H1 (cell line): Measurements from ENCODE around the gene FAS. TPM values are rescaled to one million over a fixed set of nuclear protein-coding genes. Genes with fewer than 3 reads are reported as not detected.

ENCODE experiments used
- CTCF ChIA-PET: fragments of 300-600 bp; sonication (Branson Sonifier 250); formaldehyde crosslinking; loops from one replicate; lab custom pipeline; 2021; ENCODE audit not compliant: partially characterized antibody; lab: Charles Lee
- POLR2A ChIA-PET: fragments of 300-600 bp; sonication (Branson Sonifier 250); formaldehyde crosslinking; loops from one replicate; lab custom pipeline; 2021; ENCODE audit warnings: inconsistent platforms; ENCODE audit not compliant: partially characterized antibody; lab: Charles Lee
- DNase-seq, 2 experiments: peaks; one replicate each; pipeline versions ENCODE4 v3.0.0 to v3.0.0-alpha.2; 2010 to 2022; ENCODE audit warnings: low spot score in 2 of 2, low read depth in 1 of 2, mixed read lengths in 1 of 2
- FAIRE-seq: peaks from 2 replicates; lab custom pipeline; 2011; peaks lifted over from hg19 to GRCh38; lab: Jason Lieb, UNC
- H2AFZ ChIP-seq: 2 replicates; pipeline ENCODE4 v1.8.1; 2012; ENCODE audit warnings: low read length, inconsistent platforms
- H2AK5ac ChIP-seq: 2 replicates; pipeline ENCODE4 v1.6.1; 2013; ENCODE audit warnings: low read depth, low read length
- H2BK120ac ChIP-seq: replicated peaks from 2 replicates; pipeline ENCODE3; 2013; ENCODE audit warnings: low read depth, low read length, inconsistent platforms
- H2BK12ac ChIP-seq: 2 replicates; pipeline ENCODE4 v1.6.1; 2013; ENCODE audit warnings: low read depth, low read length
- H2BK15ac ChIP-seq: 2 replicates; pipeline ENCODE4 v1.6.1; 2013; ENCODE audit warnings: low read length
- H2BK20ac ChIP-seq: 2 replicates; pipeline ENCODE4 v1.6.1; 2013; ENCODE audit warnings: low read length
- H2BK5ac ChIP-seq: 2 replicates; pipeline ENCODE4 v1.6.1; 2013; ENCODE audit warnings: low read depth, low read length
- H3K14ac ChIP-seq: 2 replicates; pipeline ENCODE4 v1.6.1; 2013; ENCODE audit warnings: inconsistent platforms; ENCODE audit not compliant: insufficient read length
- H3K18ac ChIP-seq: 2 replicates; pipeline ENCODE4 v1.6.1; 2013; ENCODE audit warnings: low read length; ENCODE audit errors: extremely low read depth
- H3K23ac ChIP-seq: 2 replicates; pipeline ENCODE4 v1.6.1; 2013; ENCODE audit warnings: inconsistent platforms; ENCODE audit not compliant: insufficient read length
- H3K23me2 ChIP-seq: 2 replicates; pipeline ENCODE4 v1.6.1; 2013; ENCODE audit warnings: low read depth, low read length
- H3K27ac ChIP-seq: 2 replicates; pipeline ENCODE4 v1.6.1; 2011; ENCODE audit warnings: low read depth, low read length, inconsistent platforms
- H3K27me3 ChIP-seq, 4 experiments: replicated peaks in 1 of 4; 1 replicate in 1 of 4; 2 replicates in 3 of 4; pipeline versions ENCODE4 v1.6.1 to v1.8.1; 2011 to 2013; ENCODE audit warnings: low read length in 3 of 4, mild to moderate bottlenecking in 3 of 4, inconsistent platforms in 2 of 4, mixed read lengths in 2 of 4, moderate library complexity in 1 of 4; ENCODE audit not compliant: control insufficient read depth in 3 of 4, insufficient read depth in 3 of 4; ENCODE audit errors: extremely low read depth in 1 of 4
- H3K36me3 ChIP-seq, 4 experiments: 2 replicates each; pipeline versions ENCODE4 v1.6.1 to v1.8.1; 2011 to 2013; ENCODE audit warnings: mild to moderate bottlenecking in 4 of 4, low read length in 3 of 4, moderate library complexity in 2 of 4, control low read depth in 1 of 4, inconsistent platforms in 1 of 4; ENCODE audit not compliant: insufficient read depth in 4 of 4, control insufficient read depth in 2 of 4
- H3K4ac ChIP-seq: replicated peaks from 2 replicates; pipeline ENCODE3; 2013; ENCODE audit warnings: low read length, low read depth, mixed read lengths, inconsistent platforms; ENCODE audit not compliant: insufficient read length
- H3K4me1 ChIP-seq, 4 experiments: replicated peaks in 1 of 4; 1 replicate in 1 of 4; 2 replicates in 3 of 4; pipeline versions ENCODE4 v1.6.1 to v1.8.1; 2011 to 2013; ENCODE audit warnings: low read length in 3 of 4, inconsistent platforms in 2 of 4, mixed read lengths in 1 of 4; ENCODE audit not compliant: insufficient read depth in 4 of 4, control insufficient read depth in 3 of 4
- H3K4me2 ChIP-seq, 2 experiments: 2 replicates each; pipeline versions ENCODE4 v1.6.1 to v1.8.1; 2011 to 2013; ENCODE audit warnings: low read depth in 2 of 2, low read length in 2 of 2, control low read depth in 1 of 2, inconsistent platforms in 1 of 2, mild to moderate bottlenecking in 1 of 2; ENCODE audit not compliant: insufficient read depth in 1 of 2
- H3K4me3 ChIP-seq, 4 experiments: fragments of 200-600, 300-600 bp in 1 of 4; sonication (generic), shearing (Covaris generic), sonication (Bioruptor Twin) in 1 of 4; 2 replicates each; pipeline versions ENCODE4 v1.5.1 to v1.8.1; 2011 to 2016; ENCODE audit warnings: low read length in 4 of 4, low read depth in 3 of 4, control low read depth in 2 of 4, inconsistent platforms in 2 of 4, mild to moderate bottlenecking in 2 of 4, mixed read lengths in 1 of 4, moderate library complexity in 1 of 4; ENCODE audit not compliant: insufficient read depth in 2 of 4; ENCODE audit errors: extremely low read depth in 1 of 4
- H3K56ac ChIP-seq: replicated peaks from 2 replicates; pipeline ENCODE3; 2013; ENCODE audit warnings: low read depth, mild to moderate bottlenecking, mixed read lengths, low read length, inconsistent platforms; ENCODE audit not compliant: insufficient read length
- H3K79me1 ChIP-seq: 2 replicates; pipeline ENCODE4 v1.6.1; 2013; ENCODE audit warnings: low read depth, low read length, control low read depth
- H3K79me2 ChIP-seq, 2 experiments: 2 replicates each; pipeline versions ENCODE4 v1.6.1 to v1.8.1; 2012 to 2013; ENCODE audit warnings: low read length in 2 of 2, mild to moderate bottlenecking in 2 of 2, inconsistent platforms in 1 of 2; ENCODE audit not compliant: insufficient read depth in 2 of 2, control insufficient read depth in 1 of 2
- H3K9ac ChIP-seq, 4 experiments: replicated peaks in 1 of 4; 1 replicate in 1 of 4; 2 replicates in 3 of 4; pipeline versions ENCODE4 v1.6.1 to v1.8.1; 2011 to 2013; ENCODE audit warnings: low read depth in 3 of 4, low read length in 3 of 4, control low read depth in 2 of 4, mild to moderate bottlenecking in 2 of 4, moderate library complexity in 2 of 4, inconsistent platforms in 1 of 4; ENCODE audit errors: extremely low read depth in 1 of 4
- H3K9me3 ChIP-seq, 2 experiments: 2 replicates each; pipeline versions ENCODE4 v1.6.1 to v1.8.1; 2012 to 2013; ENCODE audit warnings: mild to moderate bottlenecking in 2 of 2, moderate library complexity in 2 of 2, control low read depth in 1 of 2, inconsistent platforms in 1 of 2, low read depth in 1 of 2, low read length in 1 of 2, mixed read lengths in 1 of 2; ENCODE audit not compliant: insufficient read depth in 2 of 2
- H4K20me1 ChIP-seq, 2 experiments: replicated peaks in 1 of 2; 2 replicates each; pipeline versions ENCODE3 to v1.8.1; 2011 to 2013; ENCODE audit warnings: inconsistent platforms in 2 of 2, low read length in 2 of 2, mild to moderate bottlenecking in 1 of 2; ENCODE audit not compliant: insufficient read depth in 2 of 2, control insufficient read depth in 1 of 2
- H4K5ac ChIP-seq: 2 replicates; pipeline ENCODE4 v1.6.1; 2013; ENCODE audit warnings: low read length, low read depth, mixed read lengths, inconsistent platforms; ENCODE audit not compliant: insufficient read length
- H4K8ac ChIP-seq: 2 replicates; pipeline ENCODE4 v1.8.0; 2013; ENCODE audit warnings: mild to moderate bottlenecking, moderate library complexity, low read length, inconsistent platforms; ENCODE audit not compliant: insufficient read depth; ENCODE audit errors: extremely low read depth
- H4K91ac ChIP-seq: replicated peaks from 2 replicates; pipeline ENCODE3; 2013; ENCODE audit warnings: low read length, mixed read lengths, inconsistent platforms; ENCODE audit not compliant: insufficient read length
- BCL11A ChIP-seq, 2 experiments: IDR thresholded peaks; one replicate each; pipeline ENCODE4 v1.6.1; 2011; ENCODE audit warnings: low read depth in 2 of 2, low read length in 2 of 2, mild to moderate bottlenecking in 2 of 2
- CBX5 ChIP-seq: fragments of 300-800, 300-1000 bp; sonication (generic); IDR thresholded peaks from 2 replicates; pipeline ENCODE4 v1.7.1; 2016; ENCODE audit warnings: antibody characterized with exemption, low read length, low read depth
- CEBPB ChIP-seq: IDR thresholded peaks from 2 replicates; pipeline ENCODE4 v1.6.1; 2012; ENCODE audit warnings: low read depth, low read length
- GTF2F1 ChIP-seq: IDR thresholded peaks from 2 replicates; pipeline ENCODE4 v1.6.1; 2012; ENCODE audit warnings: low read depth, low read length, improper control_type of control experiment, borderline replicate concordance
- MAFK ChIP-seq: IDR thresholded peaks from 2 replicates; pipeline ENCODE4 v1.6.1; 2012; ENCODE audit warnings: low read depth, mild to moderate bottlenecking, improper control_type of control experiment, low read length
- NANOG ChIP-seq: IDR thresholded peaks from 2 replicates; pipeline ENCODE4 v1.6.1; 2011; ENCODE audit warnings: low read length, low read depth, mild to moderate bottlenecking, inconsistent platforms; ENCODE audit not compliant: insufficient read depth, poor library complexity, severe bottlenecking
- NRF1 ChIP-seq: IDR thresholded peaks from 2 replicates; pipeline ENCODE4 v1.6.1; 2011; ENCODE audit warnings: mild to moderate bottlenecking, low read depth, low read length, improper control_type of control experiment
- RFX5 ChIP-seq: IDR thresholded peaks from 2 replicates; pipeline ENCODE4 v1.6.1; 2011; ENCODE audit warnings: low read depth, low read length, improper control_type of control experiment, borderline replicate concordance
- RXRA ChIP-seq: IDR thresholded peaks from 2 replicates; pipeline ENCODE4 v1.6.1; 2011; ENCODE audit warnings: low read depth, mild to moderate bottlenecking, low read length, moderate library complexity; ENCODE audit not compliant: insufficient read depth
- SIN3A ChIP-seq, 2 experiments: IDR thresholded peaks in 1 of 2; conservative IDR thresholded peaks in 1 of 2; 2 replicates each; pipeline ENCODE4 v1.6.1; 2011 to 2012; ENCODE audit warnings: low read length in 2 of 2, improper control_type of control experiment in 1 of 2, low read depth in 1 of 2, mild to moderate bottlenecking in 1 of 2
- SP2 ChIP-seq: IDR thresholded peaks from 2 replicates; pipeline ENCODE4 v1.6.1; 2012; ENCODE audit warnings: mild to moderate bottlenecking, low read length, inconsistent platforms
- SRF ChIP-seq: IDR thresholded peaks from 2 replicates; pipeline ENCODE4 v1.6.1; 2011; ENCODE audit warnings: mild to moderate bottlenecking, low read depth, low read length, moderate library complexity
- TBP ChIP-seq: IDR thresholded peaks from 2 replicates; pipeline ENCODE4 v1.6.1; 2011; ENCODE audit warnings: low read depth, low read length, improper control_type of control experiment
- TCF12 ChIP-seq: IDR thresholded peaks from 2 replicates; pipeline ENCODE4 v1.6.1; 2011; ENCODE audit warnings: low read depth, mild to moderate bottlenecking, low read length
- WGBS, 2 experiments: shearing (Covaris generic) in 1 of 2; methylation state at CpG; one replicate each; pipeline versions ENCODE4 v1.1.6 to v1.1.7; 2013 to 2015; ENCODE audit warnings: low lambda C conversion rate in 2 of 2, mixed read lengths in 2 of 2, inconsistent platforms in 1 of 2, low coverage in 1 of 2, missing lambda C conversion rate in 1 of 2; ENCODE audit not compliant: insufficient replicate concordance in 2 of 2, insufficient coverage in 1 of 2, insufficient read length in 1 of 2; ENCODE audit errors: extremely low coverage in 1 of 2, missing lambda C conversion rate in 1 of 2; 5-methylcytosine and 5-hydroxymethylcytosine counted together
- polyA plus RNA-seq, 7 experiments: library from polyadenylated mRNA; depleted of rRNA in 3 of 7; stranded (reverse) in 5 of 7; unstranded in 2 of 7; fragments of >200 nt in 5 of 7; fragments of 200-250 nt in 2 of 7; gene quantifications; 1 replicate in 5 of 7; 2 replicates in 1 of 7; 4 replicates in 1 of 7; pipeline versions ENCODE4 v1.2.1 to v1.2.3, GENCODE V29; 2011 to 2013; ENCODE audit warnings: missing spikeins in 2 of 7, mixed read lengths in 2 of 7
- total RNA-seq: library from RNA; stranded (reverse); fragmentation: NEBNext Ultra II Directional; extraction: Animal tissue kit (Norgen Biotek cat#: 25700); gene quantifications from 2 replicates; pipeline ENCODE4 v1.2.1, GENCODE V29; 2021

FAS gene
- total and polyA plus RNA-seq, 2 of the 8 experiments (the other 6 are each of a cell fraction or from before 2014, with no cell fraction given) = 4.0 to 6.7 TPM

DNA sequence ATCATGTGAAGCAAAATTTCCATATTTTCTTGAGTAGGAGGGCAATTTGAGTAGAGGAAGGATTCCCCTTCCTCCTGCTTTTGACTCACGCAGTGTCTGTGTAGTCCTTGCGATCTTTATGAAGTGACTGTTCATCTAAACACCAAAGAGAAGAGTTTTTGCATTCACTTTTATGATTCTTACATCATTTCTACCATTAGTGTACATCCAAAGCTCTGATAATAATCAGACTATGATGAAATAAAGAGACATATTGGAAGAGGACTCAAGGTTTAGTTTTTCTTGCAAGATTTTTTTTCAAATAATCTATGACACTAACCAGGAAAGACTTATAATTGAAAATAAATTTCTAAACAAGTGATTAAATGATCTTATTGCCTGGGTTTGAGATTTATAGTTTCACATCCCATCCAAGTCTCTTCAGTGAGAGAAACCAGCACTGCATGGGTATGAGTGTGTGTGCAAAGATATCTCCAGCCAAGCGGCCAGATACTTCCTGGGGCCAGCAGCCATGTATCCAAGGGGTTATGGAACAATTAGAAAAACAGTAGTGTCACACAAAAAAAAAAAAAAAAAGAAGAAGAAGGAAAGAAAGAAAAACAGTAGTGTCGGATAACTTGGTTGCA lies 36.0 kb upstream of the FAS start:
- no peaks in the 10 kb centered on the region for H3K79me1 ChIP-seq
- H3K27ac ChIP-seq = no peak overlapping the region
- no peak overlapping the region for H3K56ac ChIP-seq
- ChIA-PET CTCF (interaction anchor here (1.2 to 2.7 kb wide), 3 partner anchors 11 to 118 kb away, joined by 3 to 15 read pairs (median 5); no protein-coding TSS in a partner anchor), POLR2A (no interaction called here)
- no peak overlapping the region for H4K5ac ChIP-seq
- H2AFZ ChIP-seq = no peak overlapping the region
- FAIRE-seq (no peak), DNase-seq (no peak)
- no peaks in the 10 kb centered on the region for H3K36me3 ChIP-seq
- H2AK5ac ChIP-seq = no peak overlapping the region
- H3K4me3 ChIP-seq = no peak overlapping the region
- no peak overlapping the region for H2BK15ac ChIP-seq
- no peak overlapping the region for H3K4ac ChIP-seq
- H3K18ac ChIP-seq = no peak overlapping the region
- H2BK20ac ChIP-seq = no peak overlapping the region
- no peak overlapping the region for H3K23ac ChIP-seq
- H2BK12ac ChIP-seq = no peak overlapping the region
- no peaks in the 10 kb centered on the region for H3K27me3 ChIP-seq
- no peaks in the 10 kb centered on the region for H3K9me3 ChIP-seq
- H3K79me2 ChIP-seq = no peaks in the 10 kb centered on the region
- H2BK5ac ChIP-seq = no peak overlapping the region
- H3K9ac ChIP-seq = no peak overlapping the region
- no peak overlapping the region for H3K4me2 ChIP-seq
- H4K8ac ChIP-seq = no peak overlapping the region
- H2BK120ac ChIP-seq = no peak overlapping the region
- 82% methylated on average over 4 of the region's 4 CpGs; no CpG with 5 or more reads in 1 of the 2 experiments for WGBS, 2 experiments
- H3K14ac ChIP-seq = no peak overlapping the region
- no peaks in the 10 kb centered on the region for H3K23me2 ChIP-seq
- peaks cover 0 to 7% (median 0%) of the 10 kb centered on the region in 4 experiments; a peak in 1 of 7 replicates for H3K4me1 ChIP-seq
- H4K20me1 ChIP-seq = no peaks in the 10 kb centered on the region
- H4K91ac ChIP-seq = no peak overlapping the region
- TF ChIP-seq RFX5 (no peak), SP2 (no peak), NANOG (no peak), BCL11A (IDR thresholded peaks at IDR 0.05; ENCODE audit: low read depth in 2 of 2, low read length in 2 of 2) (no peak), CBX5 (no peak), RXRA (no peak), GTF2F1 (no peak), NRF1 (no peak), SIN3A (conservative IDR thresholded peaks at IDR 0.05 in 1 of 2, IDR thresholded peaks at IDR 0.05 in 1 of 2; ENCODE audit: low read depth in 1 of 2, low read length in 2 of 2) (no peak), TCF12 (no peak), TBP (no peak), MAFK (no peak), CEBPB (no peak), SRF (no peak)
